SU-DHL-6 (cell line): ENCODE measurements around the gene PRMT9.
A peak's percentile ranks its signal among the peaks of the same experiment; 100 is the strongest.

ENCODE experiments used
- H2AFZ ChIP-seq: fragments of 200-600 bp; sonication (generic); 2 replicates; pipeline ENCODE4 v1.6.1; 2014; ENCODE audit warnings: low read depth, mild to moderate bottlenecking, moderate library complexity, mixed read lengths, antibody characterized with exemption, low read length; ENCODE audit not compliant: severe bottlenecking
- H3F3A ChIP-seq: fragments of 200-600 bp; shearing (Covaris generic); 2 replicates; pipeline ENCODE4 v1.6.0; 2016; ENCODE audit warnings: antibody characterized with exemption, mild to moderate bottlenecking; ENCODE audit not compliant: insufficient read depth
- H3K27ac ChIP-seq: fragments of 200-600 bp; sonication (generic); 2 replicates; pipeline ENCODE4 v1.5.1; 2016; ENCODE audit warnings: low read depth, mild to moderate bottlenecking, low read length, moderate library complexity, mixed read lengths
- H3K27me3 ChIP-seq: fragments of 200-600 bp; sonication (generic), shearing (Covaris generic); 2 replicates; pipeline ENCODE4 v1.6.0; 2014; ENCODE audit warnings: mild to moderate bottlenecking, low read length
- H3K36me3 ChIP-seq: fragments of 200-600 bp; sonication (generic); 2 replicates; pipeline ENCODE4 v1.6.1; 2014; ENCODE audit warnings: mild to moderate bottlenecking, low read length, mixed read lengths
- H3K4me2 ChIP-seq: fragments of 300-600, 200-600 bp; shearing (Covaris generic), sonication (generic); 2 replicates; pipeline ENCODE4 v1.6.0; 2014; ENCODE audit warnings: low read length, low read depth, mild to moderate bottlenecking; ENCODE audit not compliant: poor library complexity, severe bottlenecking
- H3K4me3 ChIP-seq: fragments of 200-600 bp; sonication (generic); 2 replicates; pipeline ENCODE4 v1.5.1; 2014; ENCODE audit warnings: antibody characterized with exemption, low read length, mild to moderate bottlenecking, mixed read lengths; ENCODE audit not compliant: insufficient read depth, poor library complexity, severe bottlenecking
- H3K79me2 ChIP-seq: fragments of 200-600 bp; sonication (generic); 2 replicates; pipeline ENCODE4 v1.6.1; 2014; ENCODE audit warnings: mild to moderate bottlenecking, low read length, moderate library complexity; ENCODE audit not compliant: insufficient read depth
- H3K9ac ChIP-seq: fragments of 200-600 bp; sonication (generic); 2 replicates; pipeline ENCODE4 v1.7.0; 2014; ENCODE audit warnings: mild to moderate bottlenecking, low read length
- H3K9me2 ChIP-seq: fragments of 200-600 bp; sonication (generic); replicated peaks from 2 replicates; pipeline ENCODE4 v1.6.1; 2014; ENCODE audit warnings: low read length; ENCODE audit not compliant: insufficient read depth
- H3K9me3 ChIP-seq: fragments of 200-600 bp; sonication (generic); 2 replicates; pipeline ENCODE4 v1.6.1; 2014; ENCODE audit warnings: low read length, mixed read lengths; ENCODE audit not compliant: insufficient read depth
- H4K20me1 ChIP-seq: fragments of 200-600 bp; sonication (generic); 2 replicates; pipeline ENCODE4 v1.6.1; 2014; ENCODE audit warnings: low read depth, mild to moderate bottlenecking, antibody characterized with exemption, low read length, moderate library complexity, mixed read lengths
- CTCF ChIP-seq: fragments of 200-600 bp; sonication (generic); IDR thresholded peaks from one replicate; pipeline ENCODE4 v1.5.1; 2017; ENCODE audit warnings: antibody characterized with exemption, mild to moderate bottlenecking, low read length, moderate library complexity; ENCODE audit not compliant: insufficient read depth, poor library complexity, severe bottlenecking
- EZH2phosphoT487 ChIP-seq: fragments of 200-600 bp; sonication (generic), shearing (Covaris generic); conservative IDR thresholded peaks from 2 replicates; pipeline ENCODE4 v1.6.1; 2018; ENCODE audit warnings: mild to moderate bottlenecking, antibody characterized with exemption, low read length, moderate library complexity, mixed read lengths

The PRMT9 gene

GRCh38 chr4:147714575-147715401, 30.8 kb upstream of the PRMT9 start:
- Histone ChIP-seq H3K9me3 (no peaks in the 10 kb centered on the region), H3K27ac (no peak overlapping the region), H3K27me3 (no peaks in the 10 kb centered on the region), H3F3A (no peaks in the 10 kb centered on the region), H3K4me2 (no peak overlapping the region), H3K9ac (no peak overlapping the region), H2AFZ (no peak overlapping the region), H3K79me2 (no peaks in the 10 kb centered on the region), H3K4me3 (no peak overlapping the region), H3K36me3 (no peaks in the 10 kb centered on the region), H3K9me2 (no peaks in the 10 kb centered on the region), H4K20me1 (no peaks in the 10 kb centered on the region)
- TF ChIP-seq CTCF (no peak), EZH2phosphoT487 (no peak)

GRCh38 chr4:147709999-147710398, 26.0 kb upstream of the PRMT9 start:
- H3K4me2 ChIP-seq = no peak overlapping the region
- no peak overlapping the region for H2AFZ ChIP-seq
- H3K36me3 ChIP-seq = no peaks in the 10 kb centered on the region

GRCh38 chr4:147707892-147708672, 24.1 kb upstream of the PRMT9 start:
- Histone ChIP-seq H3K9me3 (no peaks in the 10 kb centered on the region), H4K20me1 (no peaks in the 10 kb centered on the region), H3K9ac (no peak overlapping the region), H2AFZ (peak overlapping the region; percentile 15), H3K79me2 (no peaks in the 10 kb centered on the region), H3K4me2 (no peak overlapping the region), H3K4me3 (no peak overlapping the region), H3K27ac (no peak overlapping the region), H3K9me2 (no peaks in the 10 kb centered on the region), H3K27me3 (no peaks in the 10 kb centered on the region), H3F3A (no peaks in the 10 kb centered on the region), H3K36me3 (no peaks in the 10 kb centered on the region)
- TF ChIP-seq EZH2phosphoT487 (no peak), CTCF (peak; percentile 80)

More at GRCh38 chr4:147709999-147710398, 26.0 kb upstream of the PRMT9 start:
- no peaks in the 10 kb centered on the region for H3K9me2 ChIP-seq
- no peak overlapping the region for H3K4me3 ChIP-seq
- H3K9me3 ChIP-seq = no peaks in the 10 kb centered on the region
- no peaks in the 10 kb centered on the region for H3K27me3 ChIP-seq
- no peaks in the 10 kb centered on the region for H3K79me2 ChIP-seq
- no peaks in the 10 kb centered on the region for H3F3A ChIP-seq
- TF ChIP-seq CTCF (no peak), EZH2phosphoT487 (no peak)
- H4K20me1 ChIP-seq = no peaks in the 10 kb centered on the region
- H3K27ac ChIP-seq = no peak overlapping the region
- no peak overlapping the region for H3K9ac ChIP-seq
